GM19463 (cell line): ENCODE results near the gene EPHA3.

Experiments used
- ATAC-seq: cut with Tn5 transposase; IDR thresholded peaks from one replicate; pipeline ENCODE4 v1.9.1; 2021; ENCODE audit warnings: mild to moderate bottlenecking, moderate library complexity; ENCODE audit not compliant: unreplicated experiment

Gene EPHA3

DNA sequence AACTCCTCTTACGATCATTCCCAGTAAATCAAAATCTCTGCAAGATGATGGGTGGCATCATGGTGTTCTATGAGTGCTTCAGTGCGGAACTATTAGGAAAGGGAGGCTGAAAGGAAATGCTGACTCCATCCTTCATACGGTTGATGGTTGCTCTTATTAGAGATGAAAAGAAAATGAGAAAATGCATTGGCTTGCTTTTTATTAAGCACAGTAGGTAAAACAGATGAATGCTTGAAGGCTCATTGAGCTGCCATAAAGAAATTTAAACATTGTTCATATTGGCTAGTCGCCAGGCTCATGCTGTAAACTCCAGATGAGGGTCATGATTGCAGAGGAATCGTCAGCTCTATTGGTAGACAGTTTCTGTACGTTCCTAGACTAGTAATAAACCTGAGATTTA lies 115.8 kb downstream of the EPHA3 start:
- ATAC-seq: no peak

DNA sequence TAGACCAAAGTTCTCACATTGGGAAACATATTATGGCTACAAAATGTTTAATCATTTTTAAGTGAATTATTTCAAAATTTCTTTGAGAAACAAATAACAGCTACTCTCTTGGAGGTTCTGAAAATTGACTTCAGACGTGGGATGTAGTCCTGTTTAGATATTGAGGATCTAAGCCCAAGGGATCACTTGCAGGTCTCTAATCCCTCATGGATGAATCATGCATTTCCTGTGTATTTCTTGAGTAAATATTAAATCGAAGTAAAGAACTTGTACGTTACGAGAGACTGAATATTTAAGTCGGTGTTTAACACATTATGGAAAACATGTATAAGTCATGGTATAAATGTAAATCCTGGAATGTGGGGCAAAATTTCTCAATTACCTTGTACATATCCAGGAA lies 119.8 kb downstream of the EPHA3 start:
- no peak for ATAC-seq

DNA sequence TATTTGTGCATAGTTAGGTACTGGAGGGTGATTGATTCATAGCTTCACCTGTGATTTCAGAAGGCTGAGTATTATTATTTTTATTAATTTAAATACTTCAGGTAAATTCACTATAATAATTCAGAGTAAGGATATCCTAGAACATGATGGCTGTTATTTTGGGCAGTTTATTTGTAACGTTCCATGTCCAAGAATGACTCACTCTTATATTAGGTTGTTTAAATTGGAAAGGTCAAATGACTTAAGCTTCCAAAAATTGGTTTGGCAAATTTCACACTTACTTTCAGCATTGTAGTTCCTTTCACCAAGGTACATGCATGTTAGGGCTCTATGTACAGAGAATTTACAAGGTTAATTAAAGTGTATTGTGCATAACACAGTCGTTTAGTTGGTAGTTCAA lies 120.2 kb downstream of the EPHA3 start:
- no peak for ATAC-seq

DNA sequence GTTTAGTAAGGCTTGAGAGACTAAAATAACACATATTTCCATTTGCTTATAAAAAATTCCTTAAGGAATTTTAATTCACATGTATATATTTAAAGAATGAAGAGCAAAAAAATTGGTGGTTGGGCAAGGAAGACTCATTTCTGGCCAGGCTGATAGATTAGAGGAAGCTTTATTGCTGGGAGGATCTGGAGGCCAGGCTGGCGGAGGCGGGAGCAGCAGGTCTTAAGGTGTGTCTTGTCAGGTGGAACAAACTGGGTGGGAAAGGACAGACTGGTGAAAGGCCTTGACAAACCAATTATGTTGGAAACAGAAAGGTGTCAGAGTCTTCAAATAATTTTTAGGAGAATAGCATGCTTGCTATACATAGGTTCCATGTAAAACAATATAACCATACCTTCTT lies 124.7 kb downstream of the EPHA3 start:
- ATAC-seq: no peak

DNA sequence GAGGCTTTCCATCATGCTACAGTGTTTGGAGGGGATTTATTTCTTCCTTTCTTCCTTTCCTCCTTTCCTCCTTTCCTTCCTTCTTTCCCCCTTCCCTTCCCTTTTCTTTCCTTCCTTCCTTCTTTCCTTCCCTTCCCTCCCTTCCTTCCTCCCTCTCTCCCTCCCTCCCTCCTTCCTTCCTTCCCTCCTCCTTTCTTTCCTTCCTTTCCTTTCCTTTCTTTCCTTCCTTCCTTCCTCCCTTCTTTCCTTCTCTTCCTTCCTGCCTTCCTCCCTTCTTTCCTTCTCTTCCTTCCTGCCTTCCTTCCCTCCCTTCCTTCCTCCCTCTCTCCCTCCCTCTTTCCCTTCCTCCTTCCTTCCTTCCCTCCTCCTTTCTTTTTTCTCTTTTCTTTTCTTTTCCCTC lies 127.2 kb downstream of the EPHA3 start:
- no peak for ATAC-seq

DNA sequence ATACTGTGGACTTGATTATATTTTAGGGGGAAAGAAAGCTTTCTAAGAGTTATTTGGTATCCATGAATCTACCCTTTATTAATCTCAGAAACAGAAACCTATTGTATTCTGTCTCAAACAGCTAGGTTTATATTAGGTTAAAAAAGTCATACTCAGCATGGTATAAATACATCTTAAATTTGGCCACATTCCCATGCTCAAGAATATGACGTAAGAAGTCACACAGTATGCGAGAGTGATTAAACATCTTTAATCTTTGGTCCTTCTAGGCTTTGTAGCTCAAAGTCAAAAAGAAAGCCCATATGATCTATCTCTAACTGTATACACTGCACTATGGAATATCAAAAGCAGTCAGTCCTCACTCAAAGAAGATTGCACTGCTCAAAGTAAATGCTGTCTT lies 131.4 kb downstream of the EPHA3 start:
- no peak for ATAC-seq

DNA sequence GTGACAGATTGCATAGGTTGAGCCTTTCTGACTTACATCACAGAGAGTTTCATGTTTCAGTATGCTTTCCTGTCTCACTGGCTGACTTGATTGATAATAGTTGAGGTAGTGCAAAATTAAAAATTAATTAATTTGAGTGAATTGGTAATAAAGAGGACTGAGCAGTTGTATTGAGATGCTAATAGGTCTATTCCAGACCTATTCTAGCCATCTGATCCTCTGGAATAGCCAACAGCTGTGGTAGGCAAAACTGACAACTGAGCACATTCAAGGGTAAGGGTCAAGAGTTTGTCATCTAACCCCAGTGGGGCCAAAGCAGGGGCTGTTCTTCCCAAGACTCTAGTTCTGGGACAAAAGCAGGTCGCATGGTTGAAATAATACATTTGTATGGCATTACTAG lies 132.4 kb downstream of the EPHA3 start:
- no peak for ATAC-seq

DNA sequence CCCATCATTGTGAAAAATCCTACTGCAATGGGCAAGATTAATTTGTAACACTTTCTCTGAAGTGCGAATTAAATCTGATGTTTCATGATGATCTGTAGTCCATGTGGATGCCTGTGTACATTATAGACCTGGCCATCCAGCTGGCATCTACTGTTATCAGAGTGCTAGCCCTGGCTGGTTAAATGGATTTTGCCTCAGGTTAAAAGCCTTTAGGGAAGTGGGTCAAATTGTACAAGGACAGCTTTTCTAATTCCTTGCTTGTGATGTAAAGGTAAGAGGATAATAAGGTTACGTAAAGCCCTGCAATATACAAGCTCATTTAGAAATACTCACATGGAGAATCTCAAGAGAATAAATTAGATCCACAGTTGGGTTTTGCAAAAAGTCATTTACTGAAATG lies 138.2 kb downstream of the EPHA3 start:
- ATAC-seq: no peak

DNA sequence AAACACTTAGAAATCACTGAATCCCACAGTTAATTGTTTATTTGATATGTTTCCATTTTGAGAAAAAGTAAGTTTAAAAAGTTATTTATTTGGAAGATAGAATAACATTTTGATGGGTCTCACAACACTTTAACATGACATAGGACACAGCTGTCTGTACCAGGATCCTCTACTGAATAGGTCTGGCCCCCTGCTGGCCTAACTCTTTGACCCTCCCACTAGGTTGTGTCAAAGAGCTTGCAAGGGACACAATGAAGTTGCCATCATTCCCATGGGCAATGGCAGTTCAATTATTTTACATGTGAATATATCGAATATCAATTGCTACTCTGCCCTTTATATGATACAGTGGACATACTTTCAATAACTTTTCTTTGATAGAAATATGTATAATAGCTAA lies 138.9 kb downstream of the EPHA3 start:
- ATAC-seq: no peak

DNA sequence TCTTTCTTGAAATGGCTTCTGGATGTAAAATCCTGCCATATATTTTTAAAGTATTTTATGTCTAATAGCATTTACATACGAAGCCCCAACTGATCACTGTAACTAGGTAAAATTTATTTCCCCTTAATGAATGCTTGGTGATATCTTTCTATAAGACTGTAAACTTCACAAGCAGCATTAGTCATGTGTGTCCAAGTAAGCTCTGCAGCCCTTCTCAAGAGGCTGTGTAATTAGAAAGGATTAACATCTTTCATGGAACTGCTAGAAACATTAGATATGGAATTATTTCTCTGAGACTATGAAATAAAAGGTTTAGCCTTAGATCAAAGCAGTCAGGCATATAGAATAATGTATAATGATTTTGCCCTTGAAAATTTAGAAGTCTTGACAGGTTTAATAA lies 143.3 kb downstream of the EPHA3 start:
- ATAC-seq: no peak

DNA sequence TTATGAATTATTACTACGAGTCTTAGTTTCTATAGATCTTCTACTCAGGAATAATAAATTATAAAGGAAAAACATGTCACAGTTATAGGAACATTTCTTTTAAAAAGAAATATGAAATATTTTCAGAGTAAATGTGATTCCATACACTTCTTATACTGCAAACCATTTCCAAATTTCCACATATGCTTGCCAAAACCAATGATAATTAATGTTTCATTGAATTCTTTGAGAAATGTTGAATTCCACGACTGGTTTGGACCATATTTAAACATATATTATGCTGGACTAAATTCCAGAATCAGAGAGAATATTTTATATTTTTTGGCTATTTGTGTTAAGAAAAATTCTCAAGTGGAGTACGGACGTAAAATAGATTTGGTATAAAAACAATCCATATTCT lies 144.6 kb downstream of the EPHA3 start:
- no peak for ATAC-seq

DNA sequence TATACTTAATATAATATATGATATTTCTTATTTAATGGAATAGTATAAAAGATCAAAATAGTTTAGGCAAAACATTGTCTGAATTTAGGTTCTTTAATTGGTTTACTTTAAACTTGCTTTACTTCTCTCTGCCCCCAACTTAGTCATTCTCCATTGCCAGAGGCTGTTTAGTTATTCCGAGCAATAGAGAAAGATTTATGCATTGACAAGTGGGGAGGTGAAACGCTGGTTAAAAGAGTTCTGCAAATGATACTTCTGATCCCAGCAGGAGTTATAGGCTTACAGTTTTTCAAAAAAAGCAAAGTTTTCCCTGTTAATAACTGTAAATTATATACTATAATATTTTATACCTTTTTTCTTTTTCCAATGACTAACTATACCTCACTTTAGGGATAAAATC lies 145.4 kb downstream of the EPHA3 start:
- no peak for ATAC-seq

DNA sequence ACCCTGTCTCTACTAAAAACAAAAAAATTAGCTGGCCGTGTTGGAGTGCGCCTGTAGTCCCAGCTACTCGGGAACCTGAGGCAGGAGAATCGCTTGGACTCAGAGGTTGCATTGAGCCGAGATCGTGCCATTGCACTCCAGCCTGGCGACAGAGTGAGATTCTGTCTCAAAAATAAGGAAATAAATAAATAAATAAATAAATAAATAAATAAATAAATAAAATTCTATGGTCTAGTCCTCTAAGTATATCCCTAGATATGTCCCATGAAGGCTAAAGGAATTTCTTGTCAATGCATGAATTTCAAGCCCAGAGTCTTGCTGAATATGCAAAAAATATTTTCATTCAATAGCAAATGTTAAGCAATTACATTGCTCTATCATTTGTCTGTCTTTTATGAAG lies 149.0 kb downstream of the EPHA3 start:
- no peak for ATAC-seq

DNA sequence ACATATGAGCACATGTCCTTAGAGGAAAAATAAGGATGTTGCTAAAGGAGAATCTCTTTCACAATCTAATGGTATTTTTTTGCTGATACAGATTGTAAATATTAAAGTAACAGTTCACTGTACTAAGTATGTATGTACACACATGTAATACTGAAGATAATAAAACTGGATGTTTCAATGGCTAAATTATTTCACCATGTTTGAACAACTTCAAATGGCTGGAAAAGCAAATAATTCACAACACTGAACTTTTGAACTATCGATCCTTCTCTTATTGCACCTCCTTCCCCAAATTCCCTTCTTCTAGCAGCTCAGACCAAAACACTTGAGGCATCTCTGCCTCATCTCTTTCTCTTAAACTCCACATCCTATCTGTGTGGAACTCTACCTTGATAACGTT lies 149.5 kb downstream of the EPHA3 start:
- ATAC-seq: no peak

DNA sequence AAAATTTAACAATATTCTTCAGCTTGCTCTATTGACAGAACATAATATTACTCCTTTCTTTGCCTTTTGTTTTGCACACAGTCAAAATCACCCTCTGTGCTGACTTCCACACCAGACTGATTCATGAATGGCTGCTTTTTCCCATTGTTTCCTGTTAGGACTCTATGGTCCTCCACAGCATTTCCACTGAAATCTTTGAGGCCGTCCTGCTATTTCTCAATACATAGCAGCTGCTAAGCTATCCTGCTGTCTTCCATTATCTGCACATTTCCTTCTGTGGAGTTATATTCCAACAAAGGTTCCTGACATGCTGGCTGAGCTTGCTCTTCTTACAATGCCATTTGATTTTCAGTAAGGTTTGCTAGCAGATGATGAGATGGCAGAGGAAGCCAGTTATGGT lies 153.3 kb downstream of the EPHA3 start:
- no peak for ATAC-seq

DNA sequence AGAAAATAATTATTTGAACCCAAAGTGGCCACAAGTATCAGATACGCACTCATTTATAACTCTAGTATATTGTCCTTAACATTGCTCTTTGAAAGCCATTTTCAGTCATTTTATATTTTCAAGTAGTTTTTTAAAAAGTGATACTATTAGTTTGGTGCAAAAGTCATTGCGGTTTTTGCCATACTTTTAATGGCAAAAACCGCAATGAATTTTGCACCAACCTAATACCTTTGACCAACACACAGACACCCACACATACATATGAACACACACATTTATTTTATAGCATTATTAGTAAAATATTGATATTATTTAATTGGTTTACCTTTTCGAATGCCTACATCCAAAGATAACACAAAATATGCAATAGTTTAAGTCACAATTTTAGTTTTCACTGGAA lies 154.3 kb downstream of the EPHA3 start:
- no peak for ATAC-seq

DNA sequence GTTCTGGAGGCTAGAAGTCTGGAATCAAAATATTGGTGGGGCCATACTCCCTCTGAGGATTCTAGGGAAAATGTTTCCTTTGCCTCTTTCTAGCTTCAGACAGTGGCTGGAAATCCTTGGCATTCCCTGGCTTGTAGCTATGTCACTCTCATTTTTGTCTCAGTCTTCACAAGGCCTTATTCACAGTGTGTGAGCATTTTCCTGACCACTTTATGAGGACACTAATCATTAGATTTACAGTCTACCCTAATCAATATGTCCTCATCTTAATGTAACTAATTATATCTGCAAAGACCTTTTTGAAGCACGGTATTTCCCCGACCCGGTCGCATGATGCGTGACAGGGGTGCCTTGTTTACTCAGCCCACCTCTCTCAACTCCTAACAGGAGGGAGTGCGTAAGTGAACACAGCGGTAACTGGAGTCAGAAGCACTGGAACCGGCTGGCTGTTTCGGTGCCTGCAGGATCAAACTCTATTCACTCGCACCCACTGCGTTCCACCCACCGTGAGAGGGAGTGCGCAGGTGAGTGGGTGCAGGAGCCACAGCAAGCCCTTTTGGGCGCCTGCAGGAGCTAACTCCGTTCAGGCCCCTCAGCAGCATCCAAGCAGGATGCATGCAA lies 155.0 kb downstream of the EPHA3 start:
- no peak for ATAC-seq

DNA sequence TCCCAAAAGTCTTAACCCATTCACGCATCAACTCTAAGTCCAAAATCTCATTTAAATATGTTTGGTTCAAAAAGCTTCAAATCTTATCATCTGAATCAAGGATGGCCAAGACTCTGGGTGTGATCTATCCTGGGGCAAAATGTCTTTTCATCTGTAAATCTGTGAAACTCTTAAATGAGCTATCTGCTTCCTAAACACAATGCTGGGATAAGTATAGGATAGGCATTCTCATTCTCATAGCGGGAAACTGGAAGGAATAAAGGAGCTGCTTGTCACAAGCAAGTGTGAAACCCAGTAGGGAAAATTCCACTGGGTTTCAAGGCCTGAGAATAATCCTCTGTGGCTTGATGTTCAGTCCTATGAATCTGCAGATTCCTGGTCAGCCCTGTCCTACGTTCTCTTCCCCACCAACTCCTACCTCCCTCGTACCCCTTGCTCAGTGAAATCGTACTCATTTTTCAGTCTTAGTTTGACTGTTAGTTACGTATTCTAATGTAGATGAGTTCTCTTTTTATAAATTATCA lies 156.7 kb downstream of the EPHA3 start:
- no peak for ATAC-seq

DNA sequence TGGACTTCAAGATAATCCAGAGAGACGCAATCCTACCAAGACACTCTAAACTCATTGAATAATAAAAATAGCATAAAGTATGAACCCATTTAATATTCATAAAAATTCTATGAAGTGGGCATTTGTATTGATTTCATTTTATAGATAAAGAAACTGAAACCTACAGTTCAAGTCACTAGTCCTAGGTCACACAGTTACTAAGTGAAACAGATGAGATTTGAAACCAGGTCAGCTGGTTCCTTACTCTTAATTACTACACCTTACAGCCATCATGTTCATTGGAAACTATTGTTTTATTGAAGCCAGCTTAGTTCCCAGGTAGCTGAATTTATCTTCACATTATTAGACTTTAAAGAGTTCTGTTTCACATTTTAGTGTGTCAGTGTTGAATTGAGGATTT lies 158.7 kb downstream of the EPHA3 start:
- ATAC-seq: no peak

DNA sequence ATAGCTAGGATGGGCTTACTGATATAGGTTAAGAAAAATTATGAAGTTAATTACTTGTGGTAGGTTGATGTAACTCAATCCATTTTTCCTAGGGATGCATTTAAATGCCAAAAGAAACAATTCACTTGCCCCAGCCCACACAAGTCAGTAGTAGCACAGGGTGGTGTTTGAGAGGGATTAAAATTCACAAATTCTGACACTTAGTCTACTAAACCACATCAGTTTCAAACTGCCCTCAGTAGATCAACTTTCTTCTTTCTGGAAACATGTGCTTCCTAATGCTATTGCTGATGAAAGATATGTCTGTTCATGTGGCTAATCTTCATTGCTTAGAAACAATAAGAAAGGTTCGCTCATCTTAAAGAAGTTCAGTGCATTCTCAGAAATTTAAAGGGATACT lies 160.6 kb downstream of the EPHA3 start:
- ATAC-seq: no peak

DNA sequence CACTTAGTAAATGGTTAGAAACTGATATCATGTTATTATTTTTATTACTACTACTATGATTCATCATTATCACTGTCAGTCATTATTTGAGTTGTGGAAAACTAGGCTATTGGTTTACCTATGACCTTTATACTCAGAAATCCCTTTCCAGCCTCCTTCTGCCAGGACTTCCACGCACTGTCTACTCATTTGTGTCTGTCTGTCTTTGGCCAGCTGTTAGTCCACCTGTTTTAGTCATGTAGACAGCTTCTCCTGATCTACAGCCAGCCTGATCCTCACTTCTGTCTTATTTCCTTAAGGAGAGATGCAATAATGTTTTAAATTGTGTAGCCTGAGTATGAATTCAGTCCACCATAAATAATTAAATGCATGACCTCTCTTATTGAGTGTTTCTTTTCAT lies 162.8 kb downstream of the EPHA3 start:
- ATAC-seq: no peak

DNA sequence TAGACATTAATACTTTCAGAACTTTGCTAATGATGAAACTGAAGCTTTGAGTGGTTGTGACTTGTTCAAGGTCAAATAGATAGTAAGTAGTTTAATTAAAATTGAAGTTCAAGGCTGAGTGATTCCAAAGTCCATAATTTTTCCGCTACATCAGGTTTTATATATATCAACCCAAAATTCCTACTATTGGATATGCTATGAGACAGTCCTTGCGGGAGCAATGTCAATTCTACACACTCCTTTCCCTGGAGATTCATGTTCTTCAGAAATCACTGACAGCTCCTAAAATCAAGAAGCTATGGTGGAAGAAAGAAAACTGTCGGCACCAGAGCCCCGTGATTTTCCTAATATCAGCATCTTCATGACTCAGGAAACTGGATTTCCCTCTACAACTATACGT lies 167.6 kb downstream of the EPHA3 start:
- ATAC-seq: no peak

DNA sequence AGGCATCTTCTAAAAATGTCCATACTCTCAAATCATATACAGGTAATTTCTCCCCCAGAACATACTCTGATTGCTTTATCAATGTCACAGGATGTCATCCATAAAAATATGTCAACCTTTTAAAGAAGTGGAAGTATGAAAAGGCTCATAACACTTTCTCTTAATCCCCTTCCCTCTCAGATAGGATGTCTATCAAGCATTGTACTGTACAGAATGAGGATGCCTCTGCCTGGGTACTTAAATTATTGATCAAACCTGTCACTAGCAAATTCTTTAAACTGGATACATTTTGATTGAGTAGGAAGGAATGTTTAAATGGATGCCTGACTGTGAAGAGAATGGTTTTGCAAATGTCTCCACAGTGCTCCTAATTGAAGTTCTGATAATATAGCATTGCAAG lies 168.7 kb downstream of the EPHA3 start:
- no peak for ATAC-seq
